PC-3 (cell line): Measurements from ENCODE around the gene CDH26. TPM values are rescaled to one million over a fixed set of nuclear protein-coding genes. Genes with fewer than 3 reads are reported as not detected.
A peak's percentile ranks its signal among the peaks of the same experiment; 100 is the strongest.

Source experiments
- ATAC-seq: fragments of 200-7000 bp; cut with Tn5 transposase; 2 replicates; pipeline ENCODE4 v1.9.1; 2020; ENCODE audit warnings: mild to moderate bottlenecking, moderate library complexity
- BruUV-seq: library from RNA; stranded (reverse); fragments of 400-500 nt; replicated peaks from 2 replicates; lab custom pipeline; 2021; lab: Mats Ljungman, UMichigan
- CTCF ChIA-PET: fragments of 300-600 bp; sonication (Branson Sonifier 250); formaldehyde crosslinking; loops from one replicate; lab custom pipeline; 2022; ENCODE audit warnings: antibody characterized with exemption; lab: Charles Lee
- POLR2A ChIA-PET: fragments of 300-600 bp; sonication (Branson Sonifier 250); formaldehyde crosslinking; loops from one replicate; lab custom pipeline; 2022; ENCODE audit warnings: antibody characterized with exemption; ENCODE audit not compliant: unreplicated experiment; lab: Charles Lee
- DNase-seq: peaks from one replicate; pipeline ENCODE4 v3.0.0-alpha.2; 2015
- H2AFZ ChIP-seq: fragments of 300-600 bp; sonication (generic); 2 replicates; pipeline ENCODE4 v1.6.0; 2016; ENCODE audit warnings: antibody characterized with exemption, low read length
- H3F3A ChIP-seq: fragments of 300-600 bp; sonication (generic); one replicate; pipeline ENCODE4 v1.6.0; 2017; ENCODE audit warnings: antibody characterized with exemption, low read length, control low read depth, mild to moderate bottlenecking; ENCODE audit not compliant: unreplicated experiment
- H3K27ac ChIP-seq: fragments of 300-600 bp; sonication (generic); 2 replicates; pipeline ENCODE4 v1.5.1; 2016; ENCODE audit warnings: mild to moderate bottlenecking, low read length
- H3K27me3 ChIP-seq: fragments of 300-600 bp; sonication (generic); 2 replicates; pipeline ENCODE4 v1.6.1; 2016; ENCODE audit warnings: low read length, mixed read lengths
- H3K36me3 ChIP-seq: fragments of 300-600 bp; sonication (generic); 2 replicates; pipeline ENCODE4 v1.6.1; 2016; ENCODE audit warnings: low read depth, mixed run types, low read length, mixed read lengths
- H3K4me1 ChIP-seq: fragments of 300-600 bp; sonication (generic); 2 replicates; pipeline ENCODE4 v1.5.1; 2016; ENCODE audit warnings: low read length; ENCODE audit not compliant: insufficient read depth
- H3K4me2 ChIP-seq: fragments of 300-600 bp; sonication (generic); 2 replicates; pipeline ENCODE4 v1.6.0; 2016; ENCODE audit warnings: low read length
- H3K4me3 ChIP-seq: fragments of 300-600 bp; sonication (generic); 2 replicates; pipeline ENCODE4 v1.5.1; 2016; ENCODE audit warnings: mild to moderate bottlenecking, low read length, mixed read lengths
- H3K79me2 ChIP-seq: fragments of 300-600 bp; sonication (generic); 2 replicates; pipeline ENCODE4 v1.6.1; 2017; ENCODE audit warnings: low read length, mixed read lengths
- H3K9ac ChIP-seq: fragments of 300-600 bp; sonication (generic); 2 replicates; pipeline ENCODE4 v1.6.0; 2016; ENCODE audit warnings: mild to moderate bottlenecking, low read length
- H3K9me2 ChIP-seq: fragments of 300-600 bp; sonication (generic); replicated peaks from 2 replicates; pipeline ENCODE4 v1.6.1; 2016; ENCODE audit warnings: mixed run types, low read length, mixed read lengths
- H3K9me3 ChIP-seq: fragments of 300-600 bp; sonication (generic); 2 replicates; pipeline ENCODE4 v1.6.1; 2016; ENCODE audit warnings: low read length, mixed read lengths
- H4K20me1 ChIP-seq: fragments of 300-600 bp; sonication (generic); 2 replicates; pipeline ENCODE4 v1.6.1; 2016; ENCODE audit warnings: low read length, mixed read lengths
- EZH2 ChIP-seq: fragments of 300-600 bp; sonication (generic); IDR thresholded peaks from one replicate; pipeline ENCODE4 v1.6.1; 2017; ENCODE audit warnings: antibody characterized with exemption, mild to moderate bottlenecking, low read length; ENCODE audit not compliant: unreplicated experiment
- EZH2phosphoT487 ChIP-seq: fragments of 300-600 bp; sonication (generic); IDR thresholded peaks from 2 replicates; pipeline ENCODE4 v1.6.1; 2018; ENCODE audit warnings: mild to moderate bottlenecking, antibody characterized with exemption, low read length, borderline replicate concordance
- intact Hi-C: fragments of 100-400 bp; cut with micrococcal nuclease; formaldehyde crosslinking; loops from 2 replicates; pipeline ENCODE4 v1.9.0; 2023
- total RNA-seq: library from RNA; depleted of rRNA; stranded (reverse); fragments of >200 nt; gene quantifications from 2 replicates; pipeline ENCODE4 v1.2.3, GENCODE V29; 2014
- TF ChIP-seq, protein P1 (sequence below): fragments of 300-600 bp; sonication (generic); conservative IDR thresholded peaks from 2 replicates; pipeline ENCODE4 v1.5.1; 2017; ENCODE audit warnings: antibody characterized with exemption, low read depth, mild to moderate bottlenecking, low read length

Gene CDH26
- total RNA-seq, 1 experiment from 2014 or later, result 1.2 TPM

DNA sequence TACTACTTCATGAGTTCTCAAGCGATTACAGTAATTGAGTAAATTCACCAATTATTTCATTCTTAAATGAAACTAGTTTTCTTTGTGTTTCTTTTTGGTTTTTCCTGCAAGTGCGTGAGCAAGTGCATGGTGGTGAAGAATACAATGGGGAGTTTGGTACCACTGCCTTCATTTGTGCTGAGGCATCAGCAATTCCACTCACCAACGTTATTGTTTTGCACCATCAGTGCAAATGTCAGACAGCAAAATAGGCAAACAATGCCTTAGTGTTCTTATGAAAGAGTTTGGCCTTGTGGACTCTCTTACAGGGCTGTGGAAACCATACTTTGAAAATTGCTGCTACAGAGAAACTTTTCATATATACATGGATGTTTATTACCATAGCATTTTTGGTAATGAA, 8.2 kb downstream of the CDH26 start:
- no TSS peak for BruUV-seq
- no peak overlapping the region for H3K4me2 ChIP-seq
- no peaks in the 10 kb centered on the region for H3F3A ChIP-seq
- TF ChIP-seq EZH2, result no peak
- no peak for TF ChIP-seq EZH2phosphoT487
- TF ChIP-seq, protein P1, sequence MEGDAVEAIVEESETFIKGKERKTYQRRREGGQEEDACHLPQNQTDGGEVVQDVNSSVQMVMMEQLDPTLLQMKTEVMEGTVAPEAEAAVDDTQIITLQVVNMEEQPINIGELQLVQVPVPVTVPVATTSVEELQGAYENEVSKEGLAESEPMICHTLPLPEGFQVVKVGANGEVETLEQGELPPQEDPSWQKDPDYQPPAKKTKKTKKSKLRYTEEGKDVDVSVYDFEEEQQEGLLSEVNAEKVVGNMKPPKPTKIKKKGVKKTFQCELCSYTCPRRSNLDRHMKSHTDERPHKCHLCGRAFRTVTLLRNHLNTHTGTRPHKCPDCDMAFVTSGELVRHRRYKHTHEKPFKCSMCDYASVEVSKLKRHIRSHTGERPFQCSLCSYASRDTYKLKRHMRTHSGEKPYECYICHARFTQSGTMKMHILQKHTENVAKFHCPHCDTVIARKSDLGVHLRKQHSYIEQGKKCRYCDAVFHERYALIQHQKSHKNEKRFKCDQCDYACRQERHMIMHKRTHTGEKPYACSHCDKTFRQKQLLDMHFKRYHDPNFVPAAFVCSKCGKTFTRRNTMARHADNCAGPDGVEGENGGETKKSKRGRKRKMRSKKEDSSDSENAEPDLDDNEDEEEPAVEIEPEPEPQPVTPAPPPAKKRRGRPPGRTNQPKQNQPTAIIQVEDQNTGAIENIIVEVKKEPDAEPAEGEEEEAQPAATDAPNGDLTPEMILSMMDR, result no peak
- no peak overlapping the region for H3K9ac ChIP-seq
- intact Hi-C loops, result no loop called here
- H3K27me3 ChIP-seq, result no peaks in the 10 kb centered on the region
- H3K9me3 ChIP-seq, result no peaks in the 10 kb centered on the region
- no peaks in the 10 kb centered on the region for H4K20me1 ChIP-seq
- H3K9me2 ChIP-seq, result no peaks in the 10 kb centered on the region
- H3K4me3 ChIP-seq, result no peak overlapping the region
- ChIA-PET POLR2A (no interaction called here), CTCF (no interaction called here)
- H3K4me1 ChIP-seq, result peaks cover 16% of the 10 kb centered on the region
- no peaks in the 10 kb centered on the region for H3K79me2 ChIP-seq
- no peak for ATAC-seq
- no peak overlapping the region for H3K27ac ChIP-seq
- H2AFZ ChIP-seq, result no peak overlapping the region
- H3K36me3 ChIP-seq, result no peaks in the 10 kb centered on the region
- DNase-seq, result no peak

DNA sequence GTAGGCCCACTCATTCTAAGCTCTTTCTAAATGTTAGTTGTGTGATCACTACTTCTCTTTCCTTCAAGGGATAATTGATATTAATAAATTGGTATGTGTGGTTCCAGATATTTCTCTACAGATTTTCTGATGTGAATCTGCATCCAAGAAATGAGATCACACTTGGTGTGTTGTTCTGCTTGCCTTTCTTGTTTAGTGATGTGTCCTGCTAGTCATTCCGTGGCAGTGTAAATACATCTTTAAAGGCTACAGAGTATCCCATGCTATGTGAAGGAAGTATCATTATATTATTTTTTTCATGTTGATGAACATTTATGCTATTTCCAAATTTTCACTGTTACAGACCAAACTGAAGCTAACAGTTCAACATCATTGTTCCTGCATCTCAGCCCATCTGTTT, 13.2 kb downstream of the CDH26 start:
- peak overlapping the region; percentile 5; the same call in 1 of the 2 replicates for H3K9ac ChIP-seq
- no peaks in the 10 kb centered on the region for H3K36me3 ChIP-seq
- no peaks in the 10 kb centered on the region for H3K9me3 ChIP-seq
- H4K20me1 ChIP-seq, result no peaks in the 10 kb centered on the region
- H3K27me3 ChIP-seq, result no peaks in the 10 kb centered on the region
- peak overlapping the region; percentile 75 for H3K27ac ChIP-seq
- TF ChIP-seq, protein P1, result no peak
- TF ChIP-seq EZH2phosphoT487 (no peak), EZH2 (no peak)
- BruUV-seq, result no TSS peak
- DNase-seq, result peak; percentile 16
- H3K4me2 ChIP-seq, result peak overlapping the region; percentile 58
- no peak overlapping the region for H2AFZ ChIP-seq
- ChIA-PET CTCF (no interaction called here), POLR2A (no interaction called here)
- peaks cover 27% of the 10 kb centered on the region for H3K4me1 ChIP-seq
- ATAC-seq, result no peak
- H3K79me2 ChIP-seq, result no peaks in the 10 kb centered on the region
- intact Hi-C loops, result no loop called here
- no peaks in the 10 kb centered on the region for H3K9me2 ChIP-seq
- H3K4me3 ChIP-seq, result no peak overlapping the region
- H3F3A ChIP-seq, result no peaks in the 10 kb centered on the region

DNA sequence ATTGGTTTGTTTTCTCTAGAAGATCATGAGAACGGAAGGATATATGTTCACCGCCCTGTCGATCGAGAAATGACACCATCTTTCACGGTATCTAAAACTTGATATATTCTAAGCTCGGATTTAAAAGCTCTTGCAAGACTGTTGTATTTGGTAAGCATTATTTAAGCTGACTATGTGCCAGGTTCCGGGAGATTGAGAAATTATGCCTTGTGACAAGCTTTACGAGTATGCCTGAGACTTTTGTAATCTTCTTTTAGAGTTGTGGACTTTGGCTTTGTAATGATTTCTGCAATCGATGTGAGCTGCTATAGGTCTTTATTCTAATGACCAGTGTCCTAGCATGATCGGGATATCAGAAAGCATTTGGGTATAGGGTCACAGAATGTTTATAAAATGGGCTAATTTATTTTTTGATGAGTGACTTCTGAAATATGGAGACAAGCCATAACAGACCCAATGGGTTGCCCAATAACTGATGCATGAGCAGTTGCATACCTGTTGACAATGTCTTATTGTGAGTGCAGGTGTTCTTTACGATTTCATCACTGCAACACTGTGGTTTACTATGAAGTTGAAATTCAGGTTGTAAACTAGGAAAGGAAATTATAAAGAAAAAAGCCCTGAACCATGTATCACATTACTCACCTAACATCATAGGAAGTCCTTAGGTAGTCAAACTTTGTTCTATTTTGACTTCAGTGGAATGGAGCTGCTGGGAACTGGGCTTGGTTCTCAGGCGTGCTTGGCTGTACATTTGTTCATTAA, 14.0 kb downstream of the CDH26 start:
- ChIA-PET CTCF (no interaction called here), POLR2A (no interaction called here)
- intact Hi-C loops, result no loop called here
- DNase-seq, result peak; percentile 89
- no TSS peak for BruUV-seq
- no peaks in the 10 kb centered on the region for H3F3A ChIP-seq
- no peaks in the 10 kb centered on the region for H3K36me3 ChIP-seq
- no peak overlapping the region for H2AFZ ChIP-seq
- H4K20me1 ChIP-seq, result no peaks in the 10 kb centered on the region
- H3K27me3 ChIP-seq, result no peaks in the 10 kb centered on the region
- H3K79me2 ChIP-seq, result no peaks in the 10 kb centered on the region
- H3K4me3 ChIP-seq, result peak overlapping the region; percentile 4; the same call in 1 of the 2 replicates
- peak overlapping the region; percentile 75 for H3K27ac ChIP-seq
- no peaks in the 10 kb centered on the region for H3K9me3 ChIP-seq
- no peaks in the 10 kb centered on the region for H3K9me2 ChIP-seq
- peak overlapping the region; percentile 58 for H3K4me2 ChIP-seq
- peaks cover 27% of the 10 kb centered on the region for H3K4me1 ChIP-seq
- peak overlapping the region; percentile 5; the same call in 1 of the 2 replicates for H3K9ac ChIP-seq
- TF ChIP-seq EZH2phosphoT487, result no peak
- TF ChIP-seq, protein P1, result no peak
- no peak for TF ChIP-seq EZH2
- peak; percentile 81 for ATAC-seq
